NCI-H2107 treated with DMSO at 0.1 percent for 48 hours (cell line): ENCODE data around the gene PSMB7.

ENCODE experiments used
- DNase-seq: peaks from one replicate; lab custom pipeline; 2025; ENCODE audit not compliant: unreplicated experiment; lab: John Stamatoyannopoulos, UW

PSMB7 gene

GRCh38 chr9:124329206-124329792 is 85.9 kb downstream of the PSMB7 start:
- no peak for DNase-seq

- no peak for DNase-seq
Observed at GRCh38 chr9:124328285-124328684, 87.0 kb downstream of the PSMB7 start.

- no peak for DNase-seq
Observed at GRCh38 chr9:124327491-124327890, 87.8 kb downstream of the PSMB7 start.

- DNase-seq = no peak
Observed at GRCh38 chr9:124326378-124326777, 88.9 kb downstream of the PSMB7 start.

GRCh38 chr9:124325816-124326215 is 89.4 kb downstream of the PSMB7 start:
- DNase-seq = no peak

- no peak for DNase-seq
Observed at GRCh38 chr9:124323904-124324303, 91.3 kb downstream of the PSMB7 start.

GRCh38 chr9:124322618-124323432 is 92.4 kb downstream of the PSMB7 start:
- no peak for DNase-seq

- no peak for DNase-seq
Observed at GRCh38 chr9:124321935-124322334, 93.3 kb downstream of the PSMB7 start.

- DNase-seq = no peak
Observed at GRCh38 chr9:124321416-124321815, 93.8 kb downstream of the PSMB7 start.

- DNase-seq = peak; percentile 70
Observed at GRCh38 chr9:124320062-124320973, 94.9 kb downstream of the PSMB7 start.

- DNase-seq = no peak
Observed at GRCh38 chr9:124315882-124316281, 99.4 kb downstream of the PSMB7 start.

- DNase-seq = no peak
Observed at GRCh38 chr9:124313940-124314339, 101.3 kb downstream of the PSMB7 start.

- DNase-seq = no peak
Observed at GRCh38 chr9:124312290-124313265, 102.7 kb downstream of the PSMB7 start.

- DNase-seq = no peak
Observed at GRCh38 chr9:124311283-124311682, 104.0 kb downstream of the PSMB7 start.

- no peak for DNase-seq
Observed at GRCh38 chr9:124309667-124310084, 105.6 kb downstream of the PSMB7 start.

GRCh38 chr9:124308606-124309491 is 106.4 kb downstream of the PSMB7 start:
- DNase-seq = no peak

- DNase-seq = no peak
Observed at GRCh38 chr9:124307379-124308030, 107.7 kb downstream of the PSMB7 start.

GRCh38 chr9:124306098-124306735 is 109.0 kb downstream of the PSMB7 start:
- DNase-seq = peak; percentile 27
